Omental fat pad (tissue), 4 donors: ENCODE results near the gene SYNCRIP. TPM values are rescaled to one million over a fixed set of nuclear protein-coding genes. Genes with fewer than 3 reads are reported as not detected.
"Not testable (repeated sequence)": the region's sequence is repeated elsewhere in the genome, so short reads cannot be mapped to it uniquely, and the experiment has no call there.

Experiments
- ATAC-seq: fragments of 150-250 bp; one replicate; pipeline ENCODE4 v1.9.1; 2016; ENCODE audit warnings: mild to moderate bottlenecking, moderate library complexity; ENCODE audit not compliant: low FRiP score
- DNase-seq: peaks from one replicate; pipeline ENCODE4 v3.0.0-alpha.2; 2019; ENCODE audit warnings: low spot score
- small RNA-seq: library from RNA; depleted of rRNA; stranded (forward); fragments of <200 nt; gene quantifications from one replicate; pipeline ENCODE3, GENCODE V24; 2016
- total RNA-seq, 4 donors: library from RNA; depleted of rRNA; stranded (reverse); fragments of >200 nt; gene quantifications; one replicate each; pipeline ENCODE4 v1.1.0, GENCODE V29; 2016
- TF ChIP-seq, protein P1 (sequence below), 3 donors: fragments of 450-650 bp; IDR thresholded peaks; one replicate each; pipeline ENCODE4 v1.5.1; 2016 to 2017; ENCODE audit warnings: antibody characterized with exemption in 3 of 3, mild to moderate bottlenecking in 3 of 3, moderate library complexity in 2 of 3

The SYNCRIP gene
- total RNA-seq, 4 donors from 2014 or later, result 52.9 to 126 (median 64.1) TPM

GRCh38 chr6:85565736-85566135, 77.0 kb downstream of the SYNCRIP start:
- DNase-seq (no peak), ATAC-seq (no peak)
- TF ChIP-seq, protein P1, sequence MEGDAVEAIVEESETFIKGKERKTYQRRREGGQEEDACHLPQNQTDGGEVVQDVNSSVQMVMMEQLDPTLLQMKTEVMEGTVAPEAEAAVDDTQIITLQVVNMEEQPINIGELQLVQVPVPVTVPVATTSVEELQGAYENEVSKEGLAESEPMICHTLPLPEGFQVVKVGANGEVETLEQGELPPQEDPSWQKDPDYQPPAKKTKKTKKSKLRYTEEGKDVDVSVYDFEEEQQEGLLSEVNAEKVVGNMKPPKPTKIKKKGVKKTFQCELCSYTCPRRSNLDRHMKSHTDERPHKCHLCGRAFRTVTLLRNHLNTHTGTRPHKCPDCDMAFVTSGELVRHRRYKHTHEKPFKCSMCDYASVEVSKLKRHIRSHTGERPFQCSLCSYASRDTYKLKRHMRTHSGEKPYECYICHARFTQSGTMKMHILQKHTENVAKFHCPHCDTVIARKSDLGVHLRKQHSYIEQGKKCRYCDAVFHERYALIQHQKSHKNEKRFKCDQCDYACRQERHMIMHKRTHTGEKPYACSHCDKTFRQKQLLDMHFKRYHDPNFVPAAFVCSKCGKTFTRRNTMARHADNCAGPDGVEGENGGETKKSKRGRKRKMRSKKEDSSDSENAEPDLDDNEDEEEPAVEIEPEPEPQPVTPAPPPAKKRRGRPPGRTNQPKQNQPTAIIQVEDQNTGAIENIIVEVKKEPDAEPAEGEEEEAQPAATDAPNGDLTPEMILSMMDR (IDR thresholded peaks at IDR 0.05), result no peak

- DNase-seq, ATAC-seq: not testable (repeated sequence)
Observed at GRCh38 chr6:85564223-85564622, 78.5 kb downstream of the SYNCRIP start.

Small RNA genes lying within 50 kb of the gene (small RNA-seq; reads per million reads assigned to genes)
- not detected for gene SNORD50B

Other genes with a start within 250 kb of the SYNCRIP start
- 10 to 100 TPM; 11.4 to 28.6 (median 18.2) TPM for gene NT5E, start 192.8 kb downstream of the SYNCRIP start, total RNA-seq
- gene SNX14, start 49.0 kb downstream of the SYNCRIP start, total RNA-seq, result 10 to 100 TPM; 62.8 to 97.6 (median 85.9) TPM